ENCODE results near the gene KLHDC3.
A peak's percentile ranks its signal among the peaks of the same experiment; 100 is the strongest.

Gene KLHDC3, protein sequence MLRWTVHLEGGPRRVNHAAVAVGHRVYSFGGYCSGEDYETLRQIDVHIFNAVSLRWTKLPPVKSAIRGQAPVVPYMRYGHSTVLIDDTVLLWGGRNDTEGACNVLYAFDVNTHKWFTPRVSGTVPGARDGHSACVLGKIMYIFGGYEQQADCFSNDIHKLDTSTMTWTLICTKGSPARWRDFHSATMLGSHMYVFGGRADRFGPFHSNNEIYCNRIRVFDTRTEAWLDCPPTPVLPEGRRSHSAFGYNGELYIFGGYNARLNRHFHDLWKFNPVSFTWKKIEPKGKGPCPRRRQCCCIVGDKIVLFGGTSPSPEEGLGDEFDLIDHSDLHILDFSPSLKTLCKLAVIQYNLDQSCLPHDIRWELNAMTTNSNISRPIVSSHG

DNA sequence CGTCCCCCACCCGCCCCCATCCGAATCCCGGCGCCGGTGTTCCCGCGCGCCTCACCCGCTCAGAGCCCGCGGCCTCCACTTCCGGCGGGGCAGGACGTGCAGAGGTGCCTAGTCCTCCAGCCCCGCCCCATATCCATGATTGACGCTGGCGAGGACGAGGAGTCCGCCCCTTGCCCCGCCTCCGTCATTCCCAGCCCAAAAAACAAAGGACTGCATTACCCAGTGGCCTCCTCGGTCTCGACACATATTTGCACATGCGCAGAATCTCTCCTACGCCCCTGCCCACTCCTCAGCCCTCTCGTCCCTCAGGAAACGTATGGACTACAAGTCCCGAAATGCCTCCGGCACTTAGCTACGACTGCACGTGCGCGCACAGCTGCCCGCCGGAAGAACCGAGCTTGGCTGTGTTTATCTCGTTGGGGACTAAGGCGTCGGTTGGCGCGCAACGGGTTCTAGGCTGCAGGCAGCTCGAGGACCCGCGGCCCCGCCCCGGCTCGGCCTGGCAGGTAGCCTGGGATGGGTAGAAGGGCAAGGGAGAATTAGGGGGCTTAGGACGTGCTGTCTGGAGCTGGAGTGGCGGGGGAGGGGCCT is at the start of gene KLHDC3, which contains the start of gene MEA1:
TSS of gene KLHDC3 (plus strand) at position 407 of the 591 bp plus-strand sequence. CDS start 2,944 bp downstream, outside the sequence.
TSS of gene MEA1 (minus strand) at position 104 of the 591 bp plus-strand sequence. CDS start 133 bp downstream, outside the sequence.
- in situ Hi-C loops (cut with HindIII; ENCODE audit: low sequenced_read_pairs) = no loop called here
- TF ChIP-seq, protein P1, sequence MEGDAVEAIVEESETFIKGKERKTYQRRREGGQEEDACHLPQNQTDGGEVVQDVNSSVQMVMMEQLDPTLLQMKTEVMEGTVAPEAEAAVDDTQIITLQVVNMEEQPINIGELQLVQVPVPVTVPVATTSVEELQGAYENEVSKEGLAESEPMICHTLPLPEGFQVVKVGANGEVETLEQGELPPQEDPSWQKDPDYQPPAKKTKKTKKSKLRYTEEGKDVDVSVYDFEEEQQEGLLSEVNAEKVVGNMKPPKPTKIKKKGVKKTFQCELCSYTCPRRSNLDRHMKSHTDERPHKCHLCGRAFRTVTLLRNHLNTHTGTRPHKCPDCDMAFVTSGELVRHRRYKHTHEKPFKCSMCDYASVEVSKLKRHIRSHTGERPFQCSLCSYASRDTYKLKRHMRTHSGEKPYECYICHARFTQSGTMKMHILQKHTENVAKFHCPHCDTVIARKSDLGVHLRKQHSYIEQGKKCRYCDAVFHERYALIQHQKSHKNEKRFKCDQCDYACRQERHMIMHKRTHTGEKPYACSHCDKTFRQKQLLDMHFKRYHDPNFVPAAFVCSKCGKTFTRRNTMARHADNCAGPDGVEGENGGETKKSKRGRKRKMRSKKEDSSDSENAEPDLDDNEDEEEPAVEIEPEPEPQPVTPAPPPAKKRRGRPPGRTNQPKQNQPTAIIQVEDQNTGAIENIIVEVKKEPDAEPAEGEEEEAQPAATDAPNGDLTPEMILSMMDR (IDR thresholded peaks at IDR 0.05; ENCODE audit: low read depth, low read length) = no peak
- peak within 1 kb of the TSS; percentile 96 for H3K4me3 ChIP-seq (ENCODE audit: low read depth, low read length)
- DNase-seq (ENCODE audit: low read depth, low spot score) = peak; percentile 100

DNA sequence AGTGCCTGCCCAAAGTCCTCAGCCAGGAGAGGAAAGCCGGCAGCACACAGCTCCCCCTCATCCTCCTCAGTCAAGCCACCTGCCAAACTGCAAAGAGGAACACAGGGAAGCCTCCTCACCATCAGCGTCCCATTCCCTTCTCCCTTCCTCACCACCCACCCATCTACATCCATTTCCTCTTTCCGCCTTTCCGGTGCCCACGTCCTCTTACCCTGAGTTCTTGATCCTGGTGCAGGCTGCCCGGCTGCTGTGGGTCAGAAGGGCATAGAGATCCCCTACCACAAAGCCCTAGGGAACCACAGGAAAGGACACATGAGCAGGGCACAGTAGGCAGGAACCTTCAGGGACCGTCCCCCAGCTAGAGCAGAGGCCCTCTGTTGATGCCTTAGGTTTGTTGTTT is 47.5 kb upstream of the KLHDC3 start:
- DNase-seq (ENCODE audit: low read depth, low spot score) = no peak
- TF ChIP-seq, protein P1 (IDR thresholded peaks at IDR 0.05; ENCODE audit: low read depth, low read length) = no peak
- H3K4me3 ChIP-seq (ENCODE audit: low read depth, low read length) = no peak overlapping the region
- in situ Hi-C loops (cut with HindIII; ENCODE audit: low sequenced_read_pairs) = no loop called here

DNA sequence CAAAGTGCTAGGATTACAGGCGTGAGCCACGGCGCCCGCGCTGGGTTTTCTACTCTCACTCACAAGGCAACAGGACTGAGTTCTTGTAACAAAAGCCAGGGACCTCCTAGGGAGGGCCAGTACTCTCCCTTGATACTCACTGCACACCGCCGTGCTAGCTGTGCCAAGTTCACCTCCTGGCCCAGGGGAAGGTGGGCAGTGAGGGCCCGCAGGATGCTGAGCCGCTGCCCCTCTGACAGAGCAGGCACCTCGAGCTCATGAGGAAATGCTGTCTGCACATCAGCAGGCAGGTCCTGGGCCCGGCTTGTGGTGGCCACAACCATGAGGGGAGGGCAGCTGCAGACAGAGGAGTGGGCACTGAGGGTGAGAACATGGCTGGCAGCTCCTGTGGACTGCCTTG is 46.8 kb upstream of the KLHDC3 start:
- no peak overlapping the region for H3K4me3 ChIP-seq (ENCODE audit: low read depth, low read length)
- in situ Hi-C loops (cut with HindIII; ENCODE audit: low sequenced_read_pairs) = no loop called here
- TF ChIP-seq, protein P1 (IDR thresholded peaks at IDR 0.05; ENCODE audit: low read depth, low read length) = no peak
- no peak for DNase-seq (ENCODE audit: low read depth, low spot score)

DNA sequence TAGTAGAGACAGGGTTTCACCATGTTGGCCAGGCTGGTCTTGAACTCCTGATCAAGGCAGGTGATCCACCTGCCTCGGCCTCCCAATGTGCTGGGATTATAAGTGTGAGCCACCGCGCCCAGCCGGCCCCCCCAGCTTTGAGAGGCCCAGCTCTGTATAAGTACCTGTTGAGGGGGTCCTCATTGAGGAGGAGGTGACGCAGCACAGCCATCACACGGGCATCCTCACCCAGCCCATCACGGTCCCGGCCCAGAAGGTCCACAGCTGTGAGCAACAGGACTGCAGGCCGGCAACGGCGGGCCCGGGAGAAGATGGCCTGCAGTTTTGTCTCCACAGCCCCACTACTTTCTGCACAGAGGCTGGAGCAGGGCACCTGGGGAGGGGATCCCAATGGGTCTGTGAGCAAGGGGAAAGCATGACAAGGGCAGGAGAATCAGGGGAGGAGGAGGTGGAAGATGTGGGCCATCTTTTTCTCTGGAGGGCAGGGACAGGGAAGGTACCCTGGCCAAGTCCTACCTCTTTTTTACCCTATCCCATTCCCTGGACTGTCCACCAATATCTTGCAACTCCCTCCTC is 45.8 kb upstream of the KLHDC3 start:
- TF ChIP-seq, protein P1 (IDR thresholded peaks at IDR 0.05; ENCODE audit: low read depth, low read length) = no peak
- in situ Hi-C loops (cut with HindIII; ENCODE audit: low sequenced_read_pairs) = no loop called here
- no peak overlapping the region for H3K4me3 ChIP-seq (ENCODE audit: low read depth, low read length)
- no peak for DNase-seq (ENCODE audit: low read depth, low spot score)

DNA sequence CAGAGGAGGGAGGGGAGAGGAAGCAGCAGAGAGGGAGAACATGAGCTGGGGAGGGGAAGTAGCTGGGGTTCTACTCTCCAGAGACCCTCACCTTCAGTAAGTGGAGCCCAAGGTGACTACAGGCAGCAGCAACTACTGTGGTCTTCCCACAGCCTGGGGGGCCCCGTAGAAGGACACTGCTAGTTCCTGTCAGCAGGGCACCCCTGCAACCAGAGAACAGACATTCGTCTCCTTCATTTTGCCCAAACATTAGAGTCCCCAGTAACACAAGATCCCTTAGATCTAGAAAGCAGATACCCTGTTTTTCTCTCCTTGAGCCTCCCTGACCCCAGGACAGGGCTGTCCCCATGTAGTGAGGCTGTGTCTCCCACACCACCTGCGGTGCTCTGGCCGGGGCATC is 45.3 kb upstream of the KLHDC3 start:
- DNase-seq (ENCODE audit: low read depth, low spot score) = no peak
- TF ChIP-seq, protein P1 (IDR thresholded peaks at IDR 0.05; ENCODE audit: low read depth, low read length) = no peak
- no peak overlapping the region for H3K4me3 ChIP-seq (ENCODE audit: low read depth, low read length)
- in situ Hi-C loops (cut with HindIII; ENCODE audit: low sequenced_read_pairs) = no loop called here

DNA sequence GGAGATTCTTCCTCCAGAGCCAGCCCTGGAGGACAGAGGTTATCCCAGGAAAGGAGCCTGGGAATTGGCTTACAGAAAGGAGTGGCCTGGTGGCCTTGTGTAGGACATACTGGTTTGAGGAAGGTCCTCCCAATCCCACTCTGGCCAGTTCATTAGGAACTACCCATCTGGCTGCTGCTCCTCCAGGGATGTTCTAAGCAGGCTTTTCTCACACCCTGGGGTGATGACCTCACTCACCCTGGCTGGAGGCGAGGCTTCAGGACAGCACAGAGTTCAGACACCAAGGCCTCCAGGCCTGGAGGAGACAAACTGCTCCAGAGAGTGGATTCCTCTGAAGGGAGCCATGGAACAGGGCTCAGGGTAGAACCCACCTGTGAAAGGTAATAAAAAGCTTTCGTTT is 44.6 kb upstream of the KLHDC3 start:
- DNase-seq (ENCODE audit: low read depth, low spot score) = no peak
- TF ChIP-seq, protein P1 (IDR thresholded peaks at IDR 0.05; ENCODE audit: low read depth, low read length) = no peak
- no peak overlapping the region for H3K4me3 ChIP-seq (ENCODE audit: low read depth, low read length)
- in situ Hi-C loops (cut with HindIII; ENCODE audit: low sequenced_read_pairs) = no loop called here
